MM.1S (cell line): ENCODE measurements around the gene HOATZ.

Source experiments
- DNase-seq: peaks from one replicate; pipeline ENCODE4 v3.0.0-alpha.2; 2015
- H2AFZ ChIP-seq: fragments of 300-600 bp; sonication (generic); 2 replicates; pipeline ENCODE4 v1.6.0; 2016; ENCODE audit warnings: antibody characterized with exemption, low read length
- H3F3A ChIP-seq: fragments of 300-600 bp; sonication (generic); 2 replicates; pipeline ENCODE4 v1.6.1; 2016; ENCODE audit warnings: mild to moderate bottlenecking, antibody characterized with exemption, low read length, moderate library complexity, mixed read lengths; ENCODE audit not compliant: insufficient read depth
- H3K27ac ChIP-seq: fragments of 300-600 bp; sonication (generic); 2 replicates; pipeline ENCODE4 v1.5.1; 2016; ENCODE audit warnings: mild to moderate bottlenecking, low read length
- H3K27me3 ChIP-seq: fragments of 300-600 bp; sonication (generic); replicated peaks from 2 replicates; pipeline ENCODE4 v1.6.0; 2016; ENCODE audit warnings: low read length; ENCODE audit not compliant: insufficient read depth
- H3K36me3 ChIP-seq: fragments of 300-600 bp; sonication (generic); replicated peaks from 2 replicates; pipeline ENCODE4 v1.6.1; 2016; ENCODE audit warnings: mild to moderate bottlenecking, low read length, mixed read lengths; ENCODE audit not compliant: insufficient read depth
- H3K4me1 ChIP-seq: fragments of 300-600 bp; sonication (generic); 2 replicates; pipeline ENCODE4 v1.6.1; 2016; ENCODE audit warnings: low read length, mixed read lengths
- H3K4me2 ChIP-seq: fragments of 300-600 bp; sonication (generic); 2 replicates; pipeline ENCODE4 v1.6.0; 2016; ENCODE audit warnings: low read depth, low read length
- H3K4me3 ChIP-seq: fragments of 300-600 bp; sonication (generic); 2 replicates; pipeline ENCODE4 v1.5.1; 2016; ENCODE audit warnings: low read length, mixed read lengths
- H3K79me2 ChIP-seq: fragments of 300-600 bp; sonication (generic); 2 replicates; pipeline ENCODE4 v1.6.1; 2016; ENCODE audit warnings: mixed run types, low read length, mixed read lengths
- H3K9ac ChIP-seq: fragments of 300-600 bp; sonication (generic); 2 replicates; pipeline ENCODE4 v1.6.1; 2016; ENCODE audit warnings: low read length, mixed read lengths
- H3K9me2 ChIP-seq: fragments of 300-600 bp; sonication (generic); replicated peaks from 2 replicates; pipeline ENCODE4 v1.6.1; 2016; ENCODE audit warnings: mild to moderate bottlenecking, low read length, mixed read lengths; ENCODE audit not compliant: insufficient read depth
- H3K9me3 ChIP-seq: fragments of 300-600 bp; sonication (generic); replicated peaks from 2 replicates; pipeline ENCODE4 v1.6.1; 2016; ENCODE audit warnings: mild to moderate bottlenecking, low read length, mixed read lengths; ENCODE audit not compliant: insufficient read depth
- H4K20me1 ChIP-seq: fragments of 300-600 bp; sonication (generic); 2 replicates; pipeline ENCODE4 v1.6.1; 2016; ENCODE audit warnings: mild to moderate bottlenecking, low read length, moderate library complexity, mixed read lengths; ENCODE audit not compliant: insufficient read depth
- CTCF ChIP-seq: fragments of 300-600 bp; sonication (generic); IDR thresholded peaks from 2 replicates; pipeline ENCODE4 v1.5.1; 2016; ENCODE audit warnings: antibody characterized with exemption, low read length, mixed read lengths
- EZH2 ChIP-seq: fragments of 300-600 bp; sonication (generic); optimal IDR thresholded peaks from 2 replicates; pipeline ENCODE3; 2017; ENCODE audit warnings: low read depth, mild to moderate bottlenecking, antibody characterized with exemption, low read length, mixed read lengths
- EZH2phosphoT487 ChIP-seq: fragments of 300-600 bp; sonication (generic); IDR thresholded peaks from 2 replicates; pipeline ENCODE4 v1.6.1; 2018; ENCODE audit warnings: antibody characterized with exemption, low read length

Gene HOATZ

GRCh38 chr11:111557425-111558111, 43.0 kb downstream of the HOATZ start:
- DNase-seq: no peak
- Histone ChIP-seq H3K79me2 (no peaks in the 10 kb centered on the region), H3K27ac (no peak overlapping the region), H3K9me3 (no peaks in the 10 kb centered on the region), H3K27me3 (no peaks in the 10 kb centered on the region), H3K4me2 (no peak overlapping the region), H2AFZ (no peak overlapping the region), H3F3A (no peaks in the 10 kb centered on the region), H3K4me3 (no peak overlapping the region), H3K9me2 (no peaks in the 10 kb centered on the region), H3K9ac (no peak overlapping the region), H4K20me1 (no peaks in the 10 kb centered on the region), H3K4me1 (peaks cover 11% of the 10 kb centered on the region; the same call in 1 of the 2 replicates), H3K36me3 (no peaks in the 10 kb centered on the region)
- no peak for TF ChIP-seq EZH2
- TF ChIP-seq EZH2phosphoT487: no peak
- TF ChIP-seq CTCF: no peak

GRCh38 chr11:111559800-111560464, 45.4 kb downstream of the HOATZ start:
- no peaks in the 10 kb centered on the region for H3K9me2 ChIP-seq
- H2AFZ ChIP-seq: no peak overlapping the region
- peaks cover 10% of the 10 kb centered on the region; the same call in 1 of the 2 replicates for H3K4me1 ChIP-seq
- no peak for DNase-seq
- H3K9me3 ChIP-seq: no peaks in the 10 kb centered on the region
- no peaks in the 10 kb centered on the region for H3K79me2 ChIP-seq
- H3K27ac ChIP-seq: no peak overlapping the region
- no peaks in the 10 kb centered on the region for H3K27me3 ChIP-seq
- no peaks in the 10 kb centered on the region for H3F3A ChIP-seq
- H4K20me1 ChIP-seq: no peaks in the 10 kb centered on the region
- no peak overlapping the region for H3K4me3 ChIP-seq
- no peak overlapping the region for H3K9ac ChIP-seq
- no peak for TF ChIP-seq EZH2phosphoT487
- no peak for TF ChIP-seq CTCF
- no peak for TF ChIP-seq EZH2
- H3K36me3 ChIP-seq: no peaks in the 10 kb centered on the region
- H3K4me2 ChIP-seq: no peak overlapping the region

GRCh38 chr11:111560800-111561199, 46.2 kb downstream of the HOATZ start:
- DNase-seq: no peak
- Histone ChIP-seq H3K79me2 (no peaks in the 10 kb centered on the region), H3F3A (no peaks in the 10 kb centered on the region), H3K4me1 (0 out of 2 replicates have a peak, but pooled peaks cover 3% of the 10 kb centered on the region), H3K9ac (no peak overlapping the region), H2AFZ (no peak overlapping the region), H3K4me3 (no peak overlapping the region), H3K9me2 (no peaks in the 10 kb centered on the region), H3K27ac (no peak overlapping the region), H3K27me3 (no peaks in the 10 kb centered on the region), H4K20me1 (no peaks in the 10 kb centered on the region), H3K36me3 (no peaks in the 10 kb centered on the region), H3K9me3 (no peaks in the 10 kb centered on the region), H3K4me2 (no peak overlapping the region)
- TF ChIP-seq EZH2 (no peak), EZH2phosphoT487 (no peak), CTCF (no peak)
